GM18907 (cell line): ENCODE results near the gene REEP3.
A peak's percentile ranks its signal among the peaks of the same experiment; 100 is the strongest.

ENCODE experiments used
- ATAC-seq: cut with Tn5 transposase; IDR thresholded peaks from one replicate; pipeline ENCODE4 v1.9.1; 2021; ENCODE audit warnings: mild to moderate bottlenecking, moderate library complexity; ENCODE audit not compliant: unreplicated experiment

REEP3 gene

GRCh38 chr10:63504145-63504881, 16.9 kb upstream of the REEP3 start:
- no peak for ATAC-seq

- no peak for ATAC-seq
These were observed 15.6 kb upstream of the REEP3 start for GRCh38 chr10:63505562-63505961.

GRCh38 chr10:63506554-63506953, 14.6 kb upstream of the REEP3 start:
- ATAC-seq, result no peak

- peak; percentile 67 for ATAC-seq
These were observed 6.0 kb upstream of the REEP3 start for GRCh38 chr10:63515002-63515763.

- no peak for ATAC-seq
These were observed 5.0 kb upstream of the REEP3 start for GRCh38 chr10:63516207-63516606.

GRCh38 chr10:63518690-63519288, 2.4 kb upstream of the REEP3 start:
- ATAC-seq, result no peak

- ATAC-seq, result peak; percentile 78
These were observed 445 bp downstream of the REEP3 start for GRCh38 chr10:63521416-63522276.

GRCh38 chr10:63522277-63522687, 1.1 kb downstream of the REEP3 start:
- no peak for ATAC-seq

- ATAC-seq, result no peak
These were observed 1.8 kb downstream of the REEP3 start for GRCh38 chr10:63522995-63523394.

GRCh38 chr10:63525021-63525420, 3.8 kb downstream of the REEP3 start:
- no peak for ATAC-seq

- no peak for ATAC-seq
These were observed 6.2 kb downstream of the REEP3 start for GRCh38 chr10:63527401-63527800.

- ATAC-seq, result no peak
These were observed 7.0 kb downstream of the REEP3 start for GRCh38 chr10:63528084-63528744.

- no peak for ATAC-seq
These were observed 9.2 kb downstream of the REEP3 start for GRCh38 chr10:63530409-63530808.

- ATAC-seq, result no peak
These were observed 13.5 kb downstream of the REEP3 start for GRCh38 chr10:63534723-63535122.

- ATAC-seq, result no peak
These were observed 15.5 kb downstream of the REEP3 start for GRCh38 chr10:63536698-63537097.

GRCh38 chr10:63537536-63537935, 16.3 kb downstream of the REEP3 start:
- ATAC-seq, result no peak

GRCh38 chr10:63539377-63539776, 18.2 kb downstream of the REEP3 start:
- ATAC-seq, result no peak

GRCh38 chr10:63539994-63540393, 18.8 kb downstream of the REEP3 start:
- no peak for ATAC-seq

GRCh38 chr10:63542835-63543575, 21.8 kb downstream of the REEP3 start:
- ATAC-seq, result no peak

GRCh38 chr10:63543576-63543962, 22.4 kb downstream of the REEP3 start:
- no peak for ATAC-seq
